Measurements from ENCODE around the gene SLC9A9. TPM values are rescaled to one million over a fixed set of nuclear protein-coding genes. Genes with fewer than 3 reads are reported as not detected.

SLC9A9 gene
- total RNA-seq, 1 experiment from 2014 or later = 2.2 TPM

DNA sequence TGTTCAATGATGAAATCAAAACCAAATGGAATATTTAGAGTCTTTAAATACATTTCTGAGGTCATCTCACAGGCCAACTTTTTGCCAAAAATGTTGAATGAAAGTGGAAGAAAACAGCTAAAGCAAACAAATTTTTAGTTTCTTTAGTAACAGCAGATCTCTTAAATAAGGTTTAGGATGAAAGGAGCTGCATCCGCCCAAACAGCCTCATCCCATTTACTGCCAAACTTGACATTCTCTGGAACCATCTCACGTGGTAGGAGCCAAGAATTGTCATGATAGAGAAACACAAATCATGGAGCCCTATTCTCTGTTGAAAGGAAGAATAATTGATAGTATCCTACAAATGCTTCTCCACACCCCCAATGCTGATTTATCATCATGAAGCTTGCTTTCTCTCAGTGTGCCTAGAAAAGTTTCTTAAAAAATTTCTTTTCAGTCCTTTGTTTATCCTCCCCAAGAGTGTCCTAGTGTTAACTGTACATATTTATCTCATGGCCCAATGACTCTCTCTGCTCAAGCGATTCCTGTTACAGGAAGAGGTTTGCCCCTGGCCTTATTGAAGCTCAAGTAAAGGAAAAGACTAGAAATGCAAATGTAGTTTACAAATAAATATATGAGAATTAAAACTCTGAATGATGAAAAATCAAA is 23.4 kb downstream of the SLC9A9 start:
- no peaks in the 10 kb centered on the region for H3K27me3 ChIP-seq (ENCODE audit: low read length)

DNA sequence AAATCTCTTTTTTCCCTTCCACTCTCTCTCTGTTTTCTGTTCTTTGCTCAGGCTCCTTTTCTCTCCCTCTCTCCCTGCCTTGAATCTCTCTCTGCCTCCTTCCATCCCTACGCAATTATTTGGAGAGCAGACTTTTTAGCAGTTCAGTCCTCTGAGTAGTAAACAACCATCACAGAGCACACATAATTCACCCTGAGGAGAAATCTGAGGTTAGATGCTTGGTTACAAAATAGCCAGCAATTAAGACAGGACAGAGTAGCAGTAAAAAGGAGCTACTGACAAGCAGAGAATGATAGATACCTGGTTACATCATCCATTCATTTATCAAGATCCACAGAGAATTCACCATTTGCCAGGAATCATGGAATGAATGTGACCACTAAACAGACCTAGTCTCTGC is 25.5 kb downstream of the SLC9A9 start:
- Histone ChIP-seq H3K4me3 (ENCODE audit: low read length) (no peak overlapping the region), H3K27me3 (ENCODE audit: low read length) (no peaks in the 10 kb centered on the region), H2AFZ (ENCODE audit: low read length) (no peak overlapping the region), H3K27ac (ENCODE audit: low read length) (no peak overlapping the region), H3K36me3 (ENCODE audit: insufficient read depth, low read length) (no peaks in the 10 kb centered on the region), H3K9me2 (replicated peaks; ENCODE audit: insufficient read depth, low read length) (no peaks in the 10 kb centered on the region), H3K4me2 (ENCODE audit: low read depth, low read length, poor library complexity, severe bottlenecking) (no peak overlapping the region), H3K9ac (ENCODE audit: low read length) (no peak overlapping the region), H3K4me1 (ENCODE audit: low read length) (no peaks in the 10 kb centered on the region), H4K20me1 (ENCODE audit: insufficient read depth, low read depth, low read length) (no peaks in the 10 kb centered on the region), H3K79me2 (ENCODE audit: low read length) (no peaks in the 10 kb centered on the region), H3K9me3 (ENCODE audit: low read length) (no peaks in the 10 kb centered on the region)
- DNase-seq = no peak

More for the DNA sequence above, 23.4 kb downstream of the SLC9A9 start:
- Histone ChIP-seq H3K9ac (ENCODE audit: low read length) (no peak overlapping the region), H2AFZ (ENCODE audit: low read length) (no peak overlapping the region), H3K27ac (ENCODE audit: low read length) (no peak overlapping the region), H4K20me1 (ENCODE audit: insufficient read depth, low read depth, low read length) (no peaks in the 10 kb centered on the region), H3K9me2 (replicated peaks; ENCODE audit: insufficient read depth, low read length) (no peaks in the 10 kb centered on the region), H3K4me1 (ENCODE audit: low read length) (no peaks in the 10 kb centered on the region), H3K4me2 (ENCODE audit: low read depth, low read length, poor library complexity, severe bottlenecking) (no peak overlapping the region), H3K9me3 (ENCODE audit: low read length) (no peaks in the 10 kb centered on the region), H3K4me3 (ENCODE audit: low read length) (no peak overlapping the region), H3K79me2 (ENCODE audit: low read length) (no peaks in the 10 kb centered on the region), H3K36me3 (ENCODE audit: insufficient read depth, low read length) (no peaks in the 10 kb centered on the region)
- DNase-seq = no peak

DNA sequence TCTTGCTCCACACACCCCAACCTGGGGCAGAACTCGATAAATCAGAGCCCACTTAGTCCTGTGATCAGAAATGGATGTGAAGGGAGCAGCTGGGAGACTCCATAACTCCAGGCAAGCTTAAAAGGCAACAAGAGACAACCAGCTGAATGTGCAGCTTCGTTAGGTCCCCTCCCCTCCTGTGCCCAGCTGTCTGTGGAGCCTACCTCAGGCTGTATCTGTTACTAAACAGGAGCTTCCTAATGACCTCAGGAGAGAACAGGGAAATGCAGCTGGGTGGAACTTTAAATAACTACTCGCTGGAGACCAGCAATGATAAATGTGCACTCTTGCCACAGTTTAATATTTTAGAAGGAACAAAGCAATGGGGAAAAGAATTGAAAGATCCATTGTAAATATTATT is 25.9 kb downstream of the SLC9A9 start:
- no peak overlapping the region for H2AFZ ChIP-seq (ENCODE audit: low read length)
- no peaks in the 10 kb centered on the region for H4K20me1 ChIP-seq (ENCODE audit: insufficient read depth, low read depth, low read length)

GRCh38 chr3:143821862-143822261 is 26.4 kb downstream of the SLC9A9 start:
- Histone ChIP-seq H3K4me3 (ENCODE audit: low read length) (no peak overlapping the region), H2AFZ (ENCODE audit: low read length) (no peak overlapping the region), H3K9me2 (replicated peaks; ENCODE audit: insufficient read depth, low read length) (no peaks in the 10 kb centered on the region), H3K9ac (ENCODE audit: low read length) (no peak overlapping the region), H3K79me2 (ENCODE audit: low read length) (no peaks in the 10 kb centered on the region), H3K9me3 (ENCODE audit: low read length) (no peaks in the 10 kb centered on the region), H3K4me1 (ENCODE audit: low read length) (no peaks in the 10 kb centered on the region), H3K27ac (ENCODE audit: low read length) (no peak overlapping the region), H3K4me2 (ENCODE audit: low read depth, low read length, poor library complexity, severe bottlenecking) (no peak overlapping the region), H3K27me3 (ENCODE audit: low read length) (no peaks in the 10 kb centered on the region), H3K36me3 (ENCODE audit: insufficient read depth, low read length) (no peaks in the 10 kb centered on the region), H4K20me1 (ENCODE audit: insufficient read depth, low read depth, low read length) (no peaks in the 10 kb centered on the region)
- DNase-seq = no peak

More for the DNA sequence above, 25.9 kb downstream of the SLC9A9 start:
- H3K27ac ChIP-seq (ENCODE audit: low read length) = no peak overlapping the region
- no peaks in the 10 kb centered on the region for H3K79me2 ChIP-seq (ENCODE audit: low read length)
- no peaks in the 10 kb centered on the region for H3K36me3 ChIP-seq (ENCODE audit: insufficient read depth, low read length)
- no peaks in the 10 kb centered on the region for H3K4me1 ChIP-seq (ENCODE audit: low read length)
- H3K9ac ChIP-seq (ENCODE audit: low read length) = no peak overlapping the region
- no peak for DNase-seq
- H3K9me3 ChIP-seq (ENCODE audit: low read length) = no peaks in the 10 kb centered on the region
- H3K9me2 ChIP-seq (replicated peaks; ENCODE audit: insufficient read depth, low read length) = no peaks in the 10 kb centered on the region
- no peak overlapping the region for H3K4me2 ChIP-seq (ENCODE audit: low read depth, low read length, poor library complexity, severe bottlenecking)
- no peak overlapping the region for H3K4me3 ChIP-seq (ENCODE audit: low read length)
- H3K27me3 ChIP-seq (ENCODE audit: low read length) = no peaks in the 10 kb centered on the region

DNA sequence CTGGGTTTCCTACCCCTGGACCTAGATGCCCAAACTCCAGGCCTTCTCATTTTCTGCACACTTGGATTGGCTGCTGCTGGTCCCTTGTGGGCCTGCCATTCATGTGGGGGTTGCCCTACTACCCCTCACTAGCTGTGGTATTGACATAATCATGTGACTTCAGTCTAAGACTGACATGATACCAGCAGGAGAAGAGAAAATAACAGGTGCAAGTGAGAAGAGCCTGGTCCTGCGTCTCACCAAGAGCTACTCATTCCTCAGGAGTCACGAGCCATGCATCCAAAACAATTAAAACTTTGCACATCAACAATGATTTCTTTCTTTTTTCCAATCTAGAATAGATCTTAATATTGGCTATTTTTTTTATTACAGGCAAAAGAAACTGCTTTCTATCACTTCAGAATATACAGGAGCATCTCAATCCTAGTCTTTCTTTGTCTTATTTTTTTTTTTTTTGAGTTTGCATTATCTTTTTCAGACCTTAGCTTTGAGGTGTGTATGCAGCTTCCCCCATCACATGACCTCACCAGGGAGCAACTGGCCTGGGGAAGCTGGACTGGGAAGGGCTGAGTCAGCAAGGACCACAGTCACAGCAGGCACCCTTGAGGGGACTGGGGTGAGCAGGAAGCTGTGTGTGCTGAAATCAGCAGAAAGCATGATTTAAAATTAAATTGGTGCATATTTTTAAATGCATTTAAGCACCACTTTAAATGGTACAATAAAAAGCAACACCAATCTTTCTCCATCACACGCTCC is 27.6 kb downstream of the SLC9A9 start:
- H3K79me2 ChIP-seq (ENCODE audit: low read length) = no peaks in the 10 kb centered on the region
- no peaks in the 10 kb centered on the region for H4K20me1 ChIP-seq (ENCODE audit: insufficient read depth, low read depth, low read length)
- H3K27ac ChIP-seq (ENCODE audit: low read length) = no peak overlapping the region
- no peaks in the 10 kb centered on the region for H3K36me3 ChIP-seq (ENCODE audit: insufficient read depth, low read length)
- no peak for DNase-seq
- H2AFZ ChIP-seq (ENCODE audit: low read length) = no peak overlapping the region
- no peak overlapping the region for H3K4me3 ChIP-seq (ENCODE audit: low read length)
- H3K9ac ChIP-seq (ENCODE audit: low read length) = no peak overlapping the region
- no peaks in the 10 kb centered on the region for H3K9me3 ChIP-seq (ENCODE audit: low read length)
- H3K27me3 ChIP-seq (ENCODE audit: low read length) = no peaks in the 10 kb centered on the region
- H3K4me2 ChIP-seq (ENCODE audit: low read depth, low read length, poor library complexity, severe bottlenecking) = no peak overlapping the region
- H3K4me1 ChIP-seq (ENCODE audit: low read length) = no peaks in the 10 kb centered on the region
- no peaks in the 10 kb centered on the region for H3K9me2 ChIP-seq (replicated peaks; ENCODE audit: insufficient read depth, low read length)

DNA sequence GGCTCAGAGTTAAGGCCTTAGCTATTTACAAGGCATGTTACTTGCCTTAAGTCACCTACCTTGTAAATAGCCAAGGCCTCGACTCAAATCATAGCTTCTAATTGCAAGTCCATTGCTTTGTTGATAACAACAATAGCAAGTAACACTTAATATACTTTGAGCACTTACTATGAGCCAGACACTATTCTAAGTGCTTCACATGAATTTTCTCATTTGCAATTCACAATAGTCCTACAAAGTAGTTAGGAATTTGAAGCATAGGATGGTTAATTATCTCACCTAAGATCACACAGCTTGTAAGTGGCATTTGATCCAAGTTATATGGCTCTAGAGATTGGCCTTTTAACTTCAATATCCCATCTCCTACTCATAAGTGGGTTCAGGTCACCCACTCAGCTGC is 28.4 kb downstream of the SLC9A9 start:
- no peaks in the 10 kb centered on the region for H3K9me3 ChIP-seq (ENCODE audit: low read length)
- no peaks in the 10 kb centered on the region for H4K20me1 ChIP-seq (ENCODE audit: insufficient read depth, low read depth, low read length)
- H3K4me3 ChIP-seq (ENCODE audit: low read length) = no peak overlapping the region
- no peaks in the 10 kb centered on the region for H3K9me2 ChIP-seq (replicated peaks; ENCODE audit: insufficient read depth, low read length)
- no peak overlapping the region for H3K4me2 ChIP-seq (ENCODE audit: low read depth, low read length, poor library complexity, severe bottlenecking)
- H3K36me3 ChIP-seq (ENCODE audit: insufficient read depth, low read length) = no peaks in the 10 kb centered on the region
- no peak overlapping the region for H3K9ac ChIP-seq (ENCODE audit: low read length)
- H3K4me1 ChIP-seq (ENCODE audit: low read length) = no peaks in the 10 kb centered on the region
- no peaks in the 10 kb centered on the region for H3K27me3 ChIP-seq (ENCODE audit: low read length)
- no peaks in the 10 kb centered on the region for H3K79me2 ChIP-seq (ENCODE audit: low read length)
- no peak for DNase-seq
- H3K27ac ChIP-seq (ENCODE audit: low read length) = no peak overlapping the region
- H2AFZ ChIP-seq (ENCODE audit: low read length) = no peak overlapping the region

- no peaks in the 10 kb centered on the region for H3K36me3 ChIP-seq (ENCODE audit: insufficient read depth, low read length)
- H3K27me3 ChIP-seq (ENCODE audit: low read length) = no peaks in the 10 kb centered on the region; the same call in 1 of the 2 replicates
- no peaks in the 10 kb centered on the region for H3K79me2 ChIP-seq (ENCODE audit: low read length)
- no peaks in the 10 kb centered on the region for H4K20me1 ChIP-seq (ENCODE audit: insufficient read depth, low read depth, low read length)
- H2AFZ ChIP-seq (ENCODE audit: low read length) = no peak overlapping the region
- H3K9me3 ChIP-seq (ENCODE audit: low read length) = no peaks in the 10 kb centered on the region
- H3K9ac ChIP-seq (ENCODE audit: low read length) = no peak overlapping the region
- no peak overlapping the region for H3K4me2 ChIP-seq (ENCODE audit: low read depth, low read length, poor library complexity, severe bottlenecking)
- no peak overlapping the region for H3K27ac ChIP-seq (ENCODE audit: low read length)
- no peak overlapping the region for H3K4me3 ChIP-seq (ENCODE audit: low read length)
- H3K4me1 ChIP-seq (ENCODE audit: low read length) = no peaks in the 10 kb centered on the region
- no peaks in the 10 kb centered on the region for H3K9me2 ChIP-seq (replicated peaks; ENCODE audit: insufficient read depth, low read length)
- no peak for DNase-seq
Measured at GRCh38 chr3:143814443-143814889, 33.8 kb downstream of the SLC9A9 start.

DNA sequence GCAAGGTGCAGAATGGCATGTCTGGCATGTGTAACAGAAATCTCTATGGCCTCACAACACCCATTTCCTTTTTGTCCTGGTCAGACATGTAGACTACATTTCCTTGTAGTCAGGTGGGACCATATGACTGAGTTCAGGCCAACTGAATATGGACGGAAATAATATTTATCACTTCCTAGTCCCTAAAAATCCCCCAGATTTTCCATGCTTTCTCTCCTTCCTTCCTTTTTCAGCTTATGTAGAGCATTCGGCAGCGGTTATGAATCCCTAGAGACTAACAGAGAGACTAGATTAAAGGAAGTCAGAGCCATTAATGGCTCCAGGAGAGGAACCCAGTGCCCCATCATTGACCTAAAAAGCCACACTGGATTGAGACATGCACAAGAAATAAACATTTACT is 35.8 kb downstream of the SLC9A9 start:
- Histone ChIP-seq H3K9me2 (replicated peaks; ENCODE audit: insufficient read depth, low read length) (no peaks in the 10 kb centered on the region), H3K4me1 (ENCODE audit: low read length) (no peaks in the 10 kb centered on the region), H3K4me2 (ENCODE audit: low read depth, low read length, poor library complexity, severe bottlenecking) (no peak overlapping the region), H3K27ac (ENCODE audit: low read length) (no peak overlapping the region), H3K9ac (ENCODE audit: low read length) (no peak overlapping the region), H2AFZ (ENCODE audit: low read length) (no peak overlapping the region), H3K79me2 (ENCODE audit: low read length) (no peaks in the 10 kb centered on the region), H4K20me1 (ENCODE audit: insufficient read depth, low read depth, low read length) (no peaks in the 10 kb centered on the region), H3K27me3 (ENCODE audit: low read length) (no peaks in the 10 kb centered on the region; the same call in 1 of the 2 replicates), H3K36me3 (ENCODE audit: insufficient read depth, low read length) (no peaks in the 10 kb centered on the region), H3K4me3 (ENCODE audit: low read length) (no peak overlapping the region), H3K9me3 (ENCODE audit: low read length) (no peaks in the 10 kb centered on the region)
- no peak for DNase-seq
